ENCODE results near the gene SLC12A6.
"Not testable (repeated sequence)": the region's sequence is repeated elsewhere in the genome, so short reads cannot be mapped to it uniquely, and the experiment has no call there.

SLC12A6 gene

GRCh38 chr15:34342213-34342736, 4.7 kb upstream of the SLC12A6 start:
- POLR2A ChIA-PET, result interaction anchor here (1.0 to 2.1 kb wide), 5 partner anchors 13 to 25 kb away, joined by 3 to 17 read pairs (median 3); partner anchors contain the start of gene LPCAT4
- TF ChIP-seq ZNF384 (IDR thresholded peaks at IDR 0.05), result peak; percentile 56; the same call in 1 of the 2 replicates
- not testable (repeated sequence) for DNase-seq (ENCODE audit: extremely low spot score)
- CTCF ChIA-PET, result interaction anchor here (0.9 kb wide), 1 partner anchor 13 kb away, joined by 3 read pairs; no protein-coding TSS in a partner anchor

- TF ChIP-seq FOXK2 (IDR thresholded peaks at IDR 0.05), result no peak
- no peak for TF ChIP-seq TARDBP (IDR thresholded peaks at IDR 0.05)
- TF ChIP-seq ELF4 (IDR thresholded peaks at IDR 0.05), result no peak
- TF ChIP-seq SUZ12 (IDR thresholded peaks at IDR 0.05), result no peak
- TF ChIP-seq LEF1 (IDR thresholded peaks at IDR 0.05; ENCODE audit: borderline replicate concordance), result no peak
- TF ChIP-seq CTBP1 (IDR thresholded peaks at IDR 0.05; ENCODE audit: borderline replicate concordance), result no peak
- TF ChIP-seq FOXM1 (IDR thresholded peaks at IDR 0.05; ENCODE audit: borderline replicate concordance), result no peak
- no peak for TF ChIP-seq PKNOX1 (IDR thresholded peaks at IDR 0.05)
- TF ChIP-seq NFRKB (IDR thresholded peaks at IDR 0.05), result no peak
- no peak for TF ChIP-seq BHLHE40 (IDR thresholded peaks at IDR 0.05; ENCODE audit: borderline replicate concordance)
- TF ChIP-seq L3MBTL2 (conservative IDR thresholded peaks at IDR 0.05), result no peak
- no peak for TF ChIP-seq FOXA1 (IDR thresholded peaks at IDR 0.05)
- TF ChIP-seq ZNF384 (IDR thresholded peaks at IDR 0.05), result no peak
- no peak for TF ChIP-seq HDGF (IDR thresholded peaks at IDR 0.05; ENCODE audit: borderline replicate concordance)
- no peak for TF ChIP-seq SP1 (IDR thresholded peaks at IDR 0.05)
- POLR2A ChIA-PET, result interaction anchor here (2.0 to 2.1 kb wide), 2 partner anchors 23 to 26 kb away, joined by 6 to 17 read pairs; partner anchors contain the start of gene LPCAT4
- DNase-seq (ENCODE audit: extremely low spot score), result no peak
- CTCF ChIA-PET, result no interaction called here
Measured at GRCh38 chr15:34341381-34342212, 4.0 kb upstream of the SLC12A6 start.

GRCh38 chr15:34339946-34340345, 2.4 kb upstream of the SLC12A6 start:
- ChIA-PET CTCF (interaction anchor here (1.2 kb wide), 1 partner anchor 27 kb away, joined by 3 read pairs; the partner anchor contains the start of gene LPCAT4), POLR2A (interaction anchor here (1.5 kb wide), 1 partner anchor 28 kb away, joined by 4 read pairs; the partner anchor contains the start of gene LPCAT4)
- DNase-seq (ENCODE audit: extremely low spot score), result no peak
- TF ChIP-seq HDGF (IDR thresholded peaks at IDR 0.05; ENCODE audit: borderline replicate concordance) (no peak), CTBP1 (IDR thresholded peaks at IDR 0.05; ENCODE audit: borderline replicate concordance) (no peak), ARNT (IDR thresholded peaks at IDR 0.05) (no peak), TARDBP (IDR thresholded peaks at IDR 0.05) (no peak), FOXK2 (IDR thresholded peaks at IDR 0.05) (no peak), BHLHE40 (IDR thresholded peaks at IDR 0.05; ENCODE audit: borderline replicate concordance) (no peak), ZNF384 (IDR thresholded peaks at IDR 0.05) (no peak), FOXA1 (IDR thresholded peaks at IDR 0.05) (no peak), PKNOX1 (IDR thresholded peaks at IDR 0.05) (no peak), FOXM1 (IDR thresholded peaks at IDR 0.05; ENCODE audit: borderline replicate concordance) (no peak), SUZ12 (IDR thresholded peaks at IDR 0.05) (no peak), NFRKB (IDR thresholded peaks at IDR 0.05) (no peak), L3MBTL2 (conservative IDR thresholded peaks at IDR 0.05) (no peak), LEF1 (IDR thresholded peaks at IDR 0.05; ENCODE audit: borderline replicate concordance) (no peak), SP1 (IDR thresholded peaks at IDR 0.05) (no peak), ELF4 (IDR thresholded peaks at IDR 0.05) (no peak)

GRCh38 chr15:34338347-34338746, 766 bp upstream of the SLC12A6 start:
- no peak for DNase-seq (ENCODE audit: extremely low spot score)
- TF ChIP-seq TARDBP (IDR thresholded peaks at IDR 0.05) (no peak), HDGF (IDR thresholded peaks at IDR 0.05; ENCODE audit: borderline replicate concordance) (no peak), PKNOX1 (IDR thresholded peaks at IDR 0.05) (no peak), FOXK2 (IDR thresholded peaks at IDR 0.05) (no peak), L3MBTL2 (conservative IDR thresholded peaks at IDR 0.05) (no peak), ZNF384 (IDR thresholded peaks at IDR 0.05) (no peak), NFRKB (IDR thresholded peaks at IDR 0.05) (no peak), SP1 (IDR thresholded peaks at IDR 0.05) (no peak), ELF4 (IDR thresholded peaks at IDR 0.05) (no peak), LEF1 (IDR thresholded peaks at IDR 0.05; ENCODE audit: borderline replicate concordance) (no peak), SUZ12 (IDR thresholded peaks at IDR 0.05) (no peak), BHLHE40 (IDR thresholded peaks at IDR 0.05; ENCODE audit: borderline replicate concordance) (no peak), ARNT (IDR thresholded peaks at IDR 0.05) (no peak), FOXM1 (IDR thresholded peaks at IDR 0.05; ENCODE audit: borderline replicate concordance) (no peak), FOXA1 (IDR thresholded peaks at IDR 0.05) (no peak), CTBP1 (IDR thresholded peaks at IDR 0.05; ENCODE audit: borderline replicate concordance) (no peak)
- ChIA-PET POLR2A (interaction anchor here (0.7 to 2.2 kb wide), 7 partner anchors 10 to 250 kb away, joined by 3 to 13 read pairs (median 4); no protein-coding TSS in a partner anchor), CTCF (no interaction called here)

- no peak for DNase-seq (ENCODE audit: extremely low spot score)
- no peak for TF ChIP-seq SUZ12 (IDR thresholded peaks at IDR 0.05)
- no peak for TF ChIP-seq ELF4 (IDR thresholded peaks at IDR 0.05)
- TF ChIP-seq LEF1 (IDR thresholded peaks at IDR 0.05; ENCODE audit: borderline replicate concordance), result no peak
- no peak for TF ChIP-seq ARNT (IDR thresholded peaks at IDR 0.05)
- no peak for TF ChIP-seq TARDBP (IDR thresholded peaks at IDR 0.05)
- TF ChIP-seq HDGF (IDR thresholded peaks at IDR 0.05; ENCODE audit: borderline replicate concordance), result no peak
- TF ChIP-seq NFRKB (IDR thresholded peaks at IDR 0.05), result no peak
- no peak for TF ChIP-seq PKNOX1 (IDR thresholded peaks at IDR 0.05)
- no peak for TF ChIP-seq FOXM1 (IDR thresholded peaks at IDR 0.05; ENCODE audit: borderline replicate concordance)
- no peak for TF ChIP-seq BHLHE40 (IDR thresholded peaks at IDR 0.05; ENCODE audit: borderline replicate concordance)
- no peak for TF ChIP-seq L3MBTL2 (conservative IDR thresholded peaks at IDR 0.05)
- no peak for TF ChIP-seq FOXA1 (IDR thresholded peaks at IDR 0.05)
- TF ChIP-seq SP1 (IDR thresholded peaks at IDR 0.05), result no peak
- TF ChIP-seq FOXK2 (IDR thresholded peaks at IDR 0.05), result no peak
- TF ChIP-seq CTBP1 (IDR thresholded peaks at IDR 0.05; ENCODE audit: borderline replicate concordance), result no peak
- TF ChIP-seq ZNF384 (IDR thresholded peaks at IDR 0.05), result no peak
- POLR2A ChIA-PET, result interaction anchor here (1.2 to 2.2 kb wide), 5 partner anchors 9 to 113 kb away, joined by 3 to 13 read pairs (median 4); partner anchors contain the start of gene LPCAT4
- CTCF ChIA-PET, result no interaction called here
Measured at GRCh38 chr15:34336991-34337556, 507 bp downstream of the SLC12A6 start.
